ENCODE measurements around the gene CLK3. TPM values are rescaled to one million over a fixed set of nuclear protein-coding genes. Genes with fewer than 3 reads are reported as not detected.

CLK3 gene
- total RNA-seq, 1 donor from 2014 or later: 102 TPM

- no peak overlapping the region for H3K4me3 ChIP-seq (ENCODE audit: low read depth, low read length)
- no peak for DNase-seq (ENCODE audit: low read depth)
- no peak for TF ChIP-seq CTCF (conservative IDR thresholded peaks at IDR 0.05; ENCODE audit: low read depth, low read length)
Observed at GRCh38 chr15:74663303-74664027, 47.8 kb downstream of the CLK3 start.

- H3K4me3 ChIP-seq (ENCODE audit: low read depth, low read length): no peak overlapping the region
- DNase-seq (ENCODE audit: low read depth): no peak
- no peak for TF ChIP-seq CTCF (conservative IDR thresholded peaks at IDR 0.05; ENCODE audit: low read depth, low read length)
Observed at GRCh38 chr15:74664028-74664616, 48.5 kb downstream of the CLK3 start.

GRCh38 chr15:74664670-74665069 is 49.0 kb downstream of the CLK3 start:
- H3K4me3 ChIP-seq (ENCODE audit: low read depth, low read length): no peak overlapping the region
- no peak for TF ChIP-seq CTCF (conservative IDR thresholded peaks at IDR 0.05; ENCODE audit: low read depth, low read length)
- DNase-seq (ENCODE audit: low read depth): no peak

GRCh38 chr15:74667975-74668374 is 52.3 kb downstream of the CLK3 start:
- TF ChIP-seq CTCF (conservative IDR thresholded peaks at IDR 0.05; ENCODE audit: low read depth, low read length): no peak
- H3K4me3 ChIP-seq (ENCODE audit: low read depth, low read length): no peak overlapping the region
- DNase-seq (ENCODE audit: low read depth): no peak

GRCh38 chr15:74669627-74670026 is 54.0 kb downstream of the CLK3 start:
- TF ChIP-seq CTCF (conservative IDR thresholded peaks at IDR 0.05; ENCODE audit: low read depth, low read length): no peak
- H3K4me3 ChIP-seq (ENCODE audit: low read depth, low read length): no peak overlapping the region
- DNase-seq (ENCODE audit: low read depth): no peak

GRCh38 chr15:74674161-74674560 is 58.5 kb downstream of the CLK3 start:
- no peak for TF ChIP-seq CTCF (conservative IDR thresholded peaks at IDR 0.05; ENCODE audit: low read depth, low read length)
- no peak for DNase-seq (ENCODE audit: low read depth)
- H3K4me3 ChIP-seq (ENCODE audit: low read depth, low read length): no peak overlapping the region

GRCh38 chr15:74676801-74677200 is 61.2 kb downstream of the CLK3 start:
- H3K4me3 ChIP-seq (ENCODE audit: low read depth, low read length): no peak overlapping the region
- TF ChIP-seq CTCF (conservative IDR thresholded peaks at IDR 0.05; ENCODE audit: low read depth, low read length): no peak
- DNase-seq (ENCODE audit: low read depth): no peak
